Colonic mucosa (tissue), 4 donors: ENCODE results near the gene BCL2L1. TPM values are rescaled to one million over a fixed set of nuclear protein-coding genes. Genes with fewer than 3 reads are reported as not detected.
A peak's percentile ranks its signal among the peaks of the same experiment; 100 is the strongest.

Experiments
- DNase-seq: peaks from one replicate; pipeline ENCODE4 v3.0.0-alpha.2; 2020
- H3K27ac ChIP-seq: fragments of 200-600 bp; one replicate; pipeline ENCODE4 v1.8.0; 2021
- H3K27me3 ChIP-seq: fragments of 200-600 bp; one replicate; pipeline ENCODE4 v1.8.0; 2021
- H3K36me3 ChIP-seq: fragments of 200-600 bp; one replicate; pipeline ENCODE4 v1.8.0; 2021
- H3K4me1 ChIP-seq: fragments of 200-600 bp; one replicate; pipeline ENCODE4 v1.8.0; 2021; ENCODE audit warnings: mild to moderate bottlenecking
- H3K4me3 ChIP-seq: fragments of 200-600 bp; one replicate; pipeline ENCODE4 v1.8.0; 2021
- H3K9ac ChIP-seq, 2 donors: one replicate each; pipeline ENCODE4 v1.7.0; 2013; ENCODE audit warnings: control low read depth in 2 of 2, low read depth in 2 of 2, low read length in 2 of 2
- H3K9me3 ChIP-seq: fragments of 200-600 bp; one replicate; pipeline ENCODE4 v1.8.0; 2021
- CTCF ChIP-seq: fragments of 200-600 bp; IDR thresholded peaks from one replicate; pipeline ENCODE4 v1.8.0; 2022; ENCODE audit warnings: antibody characterized with exemption, mild to moderate bottlenecking
- intact Hi-C: fragments of 100-400 bp; cut with DNase I; formaldehyde crosslinking; loops from one replicate; pipeline ENCODE4 v1.14.1; 2022
- total RNA-seq, 2 donors: library from RNA; stranded (reverse); fragmentation: NEBNext Ultra II Directional in 1 of 2; extraction: Animal tissue kit (Norgen Biotek cat#: 25700) in 1 of 2; gene quantifications; one replicate each; pipeline ENCODE4 v1.2.1, GENCODE V29; 2021
- donor health status: healthy.
- donor health status: DM: no; HTN: no; CAD: no.
- donor health status: DM: no; HTN: no; CAD: no.

The BCL2L1 gene
- total RNA-seq, 2 donors from 2014 or later = 55.9 to 59.4 TPM

GRCh38 chr20:31690124-31690666 is 32.5 kb downstream of the BCL2L1 start:
- DNase-seq = no peak
- intact Hi-C loops = no loop called here
- no peaks in the 10 kb centered on the region for H3K9me3 ChIP-seq
- no peaks in the 10 kb centered on the region for H3K36me3 ChIP-seq
- H3K4me3 ChIP-seq = no peak overlapping the region
- no peak overlapping the region for H3K9ac ChIP-seq
- no peak overlapping the region for H3K27ac ChIP-seq
- no peaks in the 10 kb centered on the region for H3K27me3 ChIP-seq
- no peaks in the 10 kb centered on the region for H3K4me1 ChIP-seq
- TF ChIP-seq CTCF = no peak

GRCh38 chr20:31689141-31689540 is 33.5 kb downstream of the BCL2L1 start:
- intact Hi-C loops = no loop called here

GRCh38 chr20:31687777-31688176 is 34.9 kb downstream of the BCL2L1 start:
- intact Hi-C loops = no loop called here
- H3K27ac ChIP-seq = no peak overlapping the region
- no peak for TF ChIP-seq CTCF
- no peaks in the 10 kb centered on the region for H3K36me3 ChIP-seq
- no peak overlapping the region for H3K9ac ChIP-seq
- H3K9me3 ChIP-seq = no peaks in the 10 kb centered on the region
- DNase-seq = no peak
- H3K4me3 ChIP-seq = no peak overlapping the region
- H3K27me3 ChIP-seq = no peaks in the 10 kb centered on the region
- H3K4me1 ChIP-seq = no peaks in the 10 kb centered on the region

More at GRCh38 chr20:31689141-31689540, 33.5 kb downstream of the BCL2L1 start:
- Histone ChIP-seq H3K27ac (no peak overlapping the region), H3K36me3 (no peaks in the 10 kb centered on the region), H3K9me3 (no peaks in the 10 kb centered on the region), H3K4me3 (no peak overlapping the region), H3K4me1 (no peaks in the 10 kb centered on the region), H3K27me3 (no peaks in the 10 kb centered on the region), H3K9ac (no peak overlapping the region)
- no peak for DNase-seq
- no peak for TF ChIP-seq CTCF

- no peaks in the 10 kb centered on the region for H3K4me1 ChIP-seq
- no peaks in the 10 kb centered on the region for H3K27me3 ChIP-seq
- no peak overlapping the region for H3K4me3 ChIP-seq
- H3K9ac ChIP-seq = peak overlapping the region in 1 of 2 donors; percentile 56
- no peaks in the 10 kb centered on the region for H3K9me3 ChIP-seq
- no peaks in the 10 kb centered on the region for H3K36me3 ChIP-seq
- H3K27ac ChIP-seq = no peak overlapping the region
- no peak for TF ChIP-seq CTCF
- DNase-seq = no peak
- intact Hi-C loops = no loop called here
These were observed 36.6 kb downstream of the BCL2L1 start for GRCh38 chr20:31685853-31686643.

- Histone ChIP-seq H3K4me1 (no peaks in the 10 kb centered on the region), H3K36me3 (no peaks in the 10 kb centered on the region), H3K9ac (no peak overlapping the region)
These were observed 38.3 kb downstream of the BCL2L1 start for GRCh38 chr20:31684153-31685015.

More at GRCh38 chr20:31684153-31685015, 38.3 kb downstream of the BCL2L1 start:
- Histone ChIP-seq H3K9me3 (no peaks in the 10 kb centered on the region), H3K27ac (no peak overlapping the region), H3K4me3 (no peak overlapping the region), H3K27me3 (no peaks in the 10 kb centered on the region)
- no peak for DNase-seq
- no peak for TF ChIP-seq CTCF
- intact Hi-C loops = no loop called here
